ENCODE data around the gene FCHO2.

- TF ChIP-seq CTCF (IDR thresholded peaks at IDR 0.05; ENCODE audit: low read length) (no peak), EZH2 (IDR thresholded peaks at IDR 0.05; ENCODE audit: borderline replicate concordance, low read length) (no peak)
Measured at GRCh38 chr5:73121119-73121463, 165.2 kb downstream of the FCHO2 start.
